Subcutaneous adipose tissue (tissue), 4 donors: ENCODE results near the gene LUC7L. TPM values are rescaled to one million over a fixed set of nuclear protein-coding genes. Genes with fewer than 3 reads are reported as not detected.

Experiments
- total RNA-seq, 4 donors: library from RNA; depleted of rRNA; stranded (reverse); fragments of >200 nt; gene quantifications; one replicate each; pipeline ENCODE4 v1.1.0, GENCODE V29; 2016
- TF ChIP-seq, protein P1 (sequence below): fragments of 450-650 bp; IDR thresholded peaks from one replicate; pipeline ENCODE4 v1.5.1; 2016; ENCODE audit warnings: low read depth, mild to moderate bottlenecking, control low read depth, antibody characterized with exemption, moderate library complexity

The LUC7L gene
- total RNA-seq, 4 donors from 2014 or later, result 73.9 to 133 (median 94.1) TPM

- TF ChIP-seq, protein P1, sequence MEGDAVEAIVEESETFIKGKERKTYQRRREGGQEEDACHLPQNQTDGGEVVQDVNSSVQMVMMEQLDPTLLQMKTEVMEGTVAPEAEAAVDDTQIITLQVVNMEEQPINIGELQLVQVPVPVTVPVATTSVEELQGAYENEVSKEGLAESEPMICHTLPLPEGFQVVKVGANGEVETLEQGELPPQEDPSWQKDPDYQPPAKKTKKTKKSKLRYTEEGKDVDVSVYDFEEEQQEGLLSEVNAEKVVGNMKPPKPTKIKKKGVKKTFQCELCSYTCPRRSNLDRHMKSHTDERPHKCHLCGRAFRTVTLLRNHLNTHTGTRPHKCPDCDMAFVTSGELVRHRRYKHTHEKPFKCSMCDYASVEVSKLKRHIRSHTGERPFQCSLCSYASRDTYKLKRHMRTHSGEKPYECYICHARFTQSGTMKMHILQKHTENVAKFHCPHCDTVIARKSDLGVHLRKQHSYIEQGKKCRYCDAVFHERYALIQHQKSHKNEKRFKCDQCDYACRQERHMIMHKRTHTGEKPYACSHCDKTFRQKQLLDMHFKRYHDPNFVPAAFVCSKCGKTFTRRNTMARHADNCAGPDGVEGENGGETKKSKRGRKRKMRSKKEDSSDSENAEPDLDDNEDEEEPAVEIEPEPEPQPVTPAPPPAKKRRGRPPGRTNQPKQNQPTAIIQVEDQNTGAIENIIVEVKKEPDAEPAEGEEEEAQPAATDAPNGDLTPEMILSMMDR, result no peak
These were observed 76.8 kb downstream of the LUC7L start, which contains the start of gene HBZ for GRCh38 chr16:152141-153128. Gene HBZ (plus strand): TSS chr16:152644. CDS start chr16:152910, 266 bp downstream.

DNA sequence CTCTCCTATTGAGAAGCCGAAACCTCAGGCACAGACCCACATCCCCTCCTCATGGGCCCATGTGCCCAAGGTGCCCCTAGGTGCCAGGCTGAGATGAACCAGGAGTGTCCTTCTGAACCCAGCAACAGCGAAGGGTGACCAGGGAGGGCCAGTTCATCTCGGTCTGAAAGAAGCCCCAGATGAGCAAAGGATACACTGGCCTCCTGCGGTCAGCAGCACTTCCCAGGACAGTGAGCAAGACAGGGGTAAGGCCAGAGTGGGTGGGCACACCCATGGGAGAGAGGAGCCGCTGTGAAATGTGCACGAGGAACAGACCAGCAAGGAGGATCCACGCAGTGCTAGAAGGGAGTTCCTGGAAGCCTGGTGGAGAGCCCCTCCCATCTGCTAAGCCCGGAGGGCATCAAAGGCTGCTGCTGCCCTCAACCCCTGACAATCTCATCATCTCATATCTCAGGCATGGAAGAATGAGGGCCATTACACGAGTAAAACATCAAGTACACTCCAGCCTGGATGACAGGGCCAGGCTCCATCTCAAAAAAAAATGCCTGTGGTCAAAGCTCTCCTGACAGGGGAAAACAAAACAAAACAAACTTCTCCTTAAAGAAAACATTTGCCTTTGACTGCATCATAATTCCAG lies 80.1 kb downstream of the LUC7L start:
- TF ChIP-seq, protein P1, result no peak

- TF ChIP-seq, protein P1, result no peak
These were observed 82.6 kb downstream of the LUC7L start for GRCh38 chr16:146646-147045.

DNA sequence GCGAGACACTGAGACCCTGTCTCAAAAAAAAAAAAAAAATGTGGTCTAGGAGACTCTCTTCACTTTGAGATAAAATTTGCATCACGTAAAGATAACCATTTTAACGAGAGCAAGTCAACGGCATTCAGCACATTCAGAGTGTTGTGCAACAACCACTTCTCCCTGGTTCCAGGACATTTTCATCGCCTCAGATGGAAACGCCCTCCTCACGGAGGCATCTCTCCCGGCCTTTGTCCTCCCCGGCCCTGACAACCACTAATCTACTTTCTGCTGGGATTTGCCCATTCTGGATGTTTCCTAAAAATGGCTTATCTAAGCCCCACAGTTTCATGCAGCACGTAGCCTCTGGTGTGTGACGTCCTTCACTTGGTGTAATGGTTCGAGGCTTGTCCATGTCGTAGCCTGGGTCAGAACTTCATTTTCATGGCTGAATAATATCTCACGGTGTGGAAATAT lies 84.4 kb downstream of the LUC7L start:
- TF ChIP-seq, protein P1, result no peak

- TF ChIP-seq, protein P1, result no peak
These were observed 85.8 kb downstream of the LUC7L start for GRCh38 chr16:143456-143855.

GRCh38 chr16:143047-143446 lies 86.2 kb downstream of the LUC7L start:
- TF ChIP-seq, protein P1, result no peak

- TF ChIP-seq, protein P1, result no peak
These were observed 86.8 kb downstream of the LUC7L start for GRCh38 chr16:142405-142967.
